Measurements from ENCODE around the gene WFDC13.
"Not testable (repeated sequence)": the region's sequence is repeated elsewhere in the genome, so short reads cannot be mapped to it uniquely, and the experiment has no call there.

WFDC13 gene

GRCh38 chr20:45701873-45702272 is at the start of gene WFDC13:
Gene WFDC13 (plus strand): TSS chr20:45702038. CDS start chr20:45702124, 86 bp downstream.
- DNase-seq (ENCODE audit: low read depth): no peak

DNA sequence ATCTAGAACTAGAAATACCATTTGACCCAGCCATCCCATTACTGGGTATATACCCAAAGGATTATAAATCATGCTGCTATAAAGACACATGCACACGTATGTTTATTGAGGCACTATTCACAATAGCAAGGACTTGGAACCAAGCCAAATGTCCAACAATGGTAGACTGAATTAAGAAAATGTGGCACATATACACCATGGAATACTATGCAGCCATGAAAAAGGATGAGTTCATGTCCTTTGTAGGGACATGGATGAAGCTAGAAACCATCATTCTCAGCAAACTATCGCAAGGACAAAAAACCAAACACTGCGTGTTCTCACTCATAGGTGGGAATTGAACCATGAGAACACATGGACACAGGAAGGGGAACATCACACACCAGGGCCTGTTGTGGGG is 44.8 kb upstream of the WFDC13 start:
- DNase-seq (ENCODE audit: low read depth): not testable (repeated sequence)

- DNase-seq (ENCODE audit: low read depth): no peak
Observed at GRCh38 chr20:45670139-45670538, 31.7 kb upstream of the WFDC13 start, which contains the start of gene WFDC11. Gene WFDC11 (minus strand): TSS chr20:45670239. CDS start chr20:45650600, 19,639 bp downstream.

DNA sequence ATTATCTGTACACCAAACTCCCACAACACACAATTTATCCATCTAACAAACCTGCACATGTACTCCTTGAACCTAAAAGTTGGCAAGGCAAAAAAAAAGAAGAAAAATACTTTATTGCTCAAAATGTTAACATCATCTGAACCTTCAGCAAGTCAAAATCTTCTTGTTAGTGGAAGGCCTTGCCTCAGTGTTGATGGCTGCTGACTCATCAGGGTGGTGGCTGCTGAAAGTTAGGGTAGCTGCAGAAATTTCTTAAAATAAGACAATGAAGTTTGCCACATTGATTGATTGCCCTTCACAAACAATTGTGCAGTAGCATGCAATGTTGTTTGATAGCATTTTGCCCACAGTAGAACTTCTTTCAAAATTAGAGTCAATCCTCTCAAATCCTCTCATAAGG is 29.1 kb upstream of the WFDC13 start:
- no peak for DNase-seq (ENCODE audit: low read depth)

GRCh38 chr20:45679650-45680049 is 22.2 kb upstream of the WFDC13 start:
- no peak for DNase-seq (ENCODE audit: low read depth)

- DNase-seq (ENCODE audit: low read depth): peak; percentile 5
Observed at GRCh38 chr20:45685896-45686295, 15.9 kb upstream of the WFDC13 start.

- DNase-seq (ENCODE audit: low read depth): not testable (repeated sequence)
Observed at GRCh38 chr20:45693346-45693745, 8.5 kb upstream of the WFDC13 start.

GRCh38 chr20:45695496-45695895 is 6.3 kb upstream of the WFDC13 start:
- no peak for DNase-seq (ENCODE audit: low read depth)

- DNase-seq (ENCODE audit: low read depth): no peak
Observed at GRCh38 chr20:45701104-45701503, 734 bp upstream of the WFDC13 start.

- DNase-seq (ENCODE audit: low read depth): no peak
Observed at GRCh38 chr20:45704969-45705637, 3.3 kb downstream of the WFDC13 start, which contains the start of gene WFDC10B. Gene WFDC10B (minus strand): TSS chr20:45705019. CDS start chr20:45685992, 19,027 bp downstream.

DNA sequence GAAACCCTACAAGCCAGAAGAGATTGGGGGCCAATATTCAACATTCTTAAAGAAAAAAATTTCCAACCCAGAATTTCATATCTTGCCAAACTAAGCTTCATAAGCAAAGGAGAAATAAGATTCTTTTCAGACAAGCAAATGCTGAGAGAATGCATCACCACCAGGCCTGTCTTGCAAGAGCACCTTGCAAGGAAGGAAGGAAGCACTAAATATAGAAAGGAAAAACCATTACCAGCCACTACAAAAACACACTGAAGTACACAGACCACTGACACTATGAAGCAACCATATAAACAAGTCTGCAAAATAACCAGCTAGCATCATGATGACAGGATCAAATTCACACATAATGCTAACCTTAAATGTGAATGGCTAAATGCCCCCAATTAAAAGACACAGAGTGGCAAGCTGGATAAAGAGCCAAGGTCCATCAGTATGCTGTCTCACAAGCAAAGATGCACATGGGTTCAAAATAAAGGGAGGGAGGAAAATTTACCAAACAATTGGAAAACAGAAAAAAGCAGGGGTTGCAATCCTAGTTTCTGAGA is 14.4 kb downstream of the WFDC13 start:
- DNase-seq (ENCODE audit: low read depth): not testable (repeated sequence)

DNA sequence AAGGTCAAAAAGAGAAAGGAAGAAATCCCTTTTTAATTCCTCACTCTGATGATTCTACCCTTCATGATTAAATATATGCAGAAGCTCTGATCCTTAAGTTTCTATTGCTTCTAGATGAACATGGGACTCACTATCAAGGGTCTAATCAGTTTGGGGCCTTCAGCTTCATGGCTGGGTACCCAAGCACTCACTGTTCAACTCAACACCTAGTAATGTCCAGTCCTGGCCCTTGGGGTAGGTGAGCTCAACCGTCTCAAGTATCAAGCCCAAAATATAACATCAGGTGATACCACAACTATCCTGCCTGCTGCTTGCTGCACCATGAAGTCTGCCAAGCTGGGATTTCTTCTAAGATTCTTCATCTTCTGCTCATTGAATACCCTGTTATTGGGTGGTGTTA is 20.2 kb downstream of the WFDC13 start, which contains the start of gene SPINT4:
TSS of gene SPINT4 (plus strand) at position 301 of the 400 bp plus-strand sequence. CDS start at position 322, 21 bp downstream.
- DNase-seq (ENCODE audit: low read depth): no peak

DNA sequence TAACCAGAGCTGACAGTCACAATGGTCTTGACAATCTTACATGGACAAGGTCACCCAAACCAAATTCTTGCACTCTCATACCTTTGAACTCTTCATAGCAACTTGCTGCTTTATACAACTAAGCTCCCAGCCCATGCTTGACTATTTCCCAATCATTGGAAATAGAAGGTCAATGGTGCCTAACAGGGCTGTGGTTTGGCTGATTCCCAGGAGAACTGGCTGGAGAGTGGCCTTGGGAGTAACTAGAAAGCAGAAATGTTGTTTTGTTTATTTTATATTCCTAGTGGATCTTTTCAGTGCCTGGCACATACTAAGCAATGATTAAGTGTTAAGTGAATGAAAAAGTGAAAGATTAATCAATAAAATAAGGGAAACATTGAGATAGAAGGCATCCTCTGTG is 23.3 kb downstream of the WFDC13 start:
- DNase-seq (ENCODE audit: low read depth): no peak

DNA sequence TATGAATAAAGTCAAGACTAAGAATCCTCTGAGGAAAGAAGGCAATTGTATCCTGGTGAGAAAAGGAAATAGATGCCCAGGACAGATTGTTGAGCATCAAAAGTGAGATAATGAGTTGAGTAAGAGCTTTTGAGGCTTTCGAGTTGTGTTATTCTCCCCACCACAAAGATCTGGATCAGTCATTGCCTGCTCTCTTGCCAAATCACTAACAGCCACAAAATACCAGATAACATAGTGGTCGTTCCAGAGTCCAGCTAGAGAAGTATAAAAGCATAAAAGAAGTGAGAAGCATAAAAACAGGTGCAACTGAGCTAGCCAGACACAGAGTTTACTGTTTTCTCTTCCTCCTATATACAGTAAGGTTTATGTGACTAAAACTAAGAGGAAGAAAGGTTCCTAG is 25.2 kb downstream of the WFDC13 start:
- DNase-seq (ENCODE audit: low read depth): peak; percentile 4

DNA sequence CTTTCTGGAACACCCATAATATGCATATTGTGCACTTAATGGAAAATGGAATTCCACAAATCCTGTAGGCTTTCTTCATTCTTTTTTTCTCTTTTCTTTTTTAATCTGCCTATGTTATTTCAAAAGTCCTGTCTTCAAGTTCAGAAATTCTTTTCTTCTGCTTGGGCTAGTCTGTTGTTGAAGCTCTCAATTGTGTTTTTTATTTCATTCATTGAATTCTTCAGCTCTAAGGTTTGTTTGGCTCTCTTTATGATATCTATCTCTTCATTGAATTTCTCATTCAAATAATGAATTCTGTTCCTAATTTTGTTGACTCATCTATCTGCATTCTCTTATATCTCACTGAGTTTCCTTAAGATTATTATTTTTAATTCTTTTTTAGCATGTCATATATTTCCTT is 30.4 kb downstream of the WFDC13 start:
- DNase-seq (ENCODE audit: low read depth): no peak

- DNase-seq (ENCODE audit: low read depth): no peak
Observed at GRCh38 chr20:45735552-45735951, 33.7 kb downstream of the WFDC13 start.

GRCh38 chr20:45735988-45736387 is 34.1 kb downstream of the WFDC13 start:
- DNase-seq (ENCODE audit: low read depth): no peak

DNA sequence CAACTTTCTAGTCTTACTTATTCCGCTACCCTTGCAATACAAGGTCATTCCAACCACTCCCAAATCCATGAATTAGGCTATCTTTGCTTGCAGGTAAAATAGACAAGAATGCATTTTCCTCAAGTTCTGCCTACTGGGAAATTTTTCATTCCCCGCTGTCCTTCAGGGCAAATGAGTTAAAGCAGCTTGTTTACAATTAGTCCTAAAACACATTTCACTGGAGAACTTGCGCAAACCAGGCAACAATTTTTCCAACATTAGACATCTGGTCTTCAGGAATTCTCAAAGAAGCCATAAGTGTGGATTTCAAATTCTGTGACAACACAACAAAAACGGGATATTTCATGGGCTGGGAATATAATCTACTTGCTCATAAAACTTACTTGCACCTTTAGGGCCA is 40.8 kb downstream of the WFDC13 start:
- DNase-seq (ENCODE audit: low read depth): no peak

- no peak for DNase-seq (ENCODE audit: low read depth)
Observed at GRCh38 chr20:45745015-45745414, 43.2 kb downstream of the WFDC13 start.

GRCh38 chr20:45751721-45752120 is 49.9 kb downstream of the WFDC13 start:
- no peak for DNase-seq (ENCODE audit: low read depth)

DNA sequence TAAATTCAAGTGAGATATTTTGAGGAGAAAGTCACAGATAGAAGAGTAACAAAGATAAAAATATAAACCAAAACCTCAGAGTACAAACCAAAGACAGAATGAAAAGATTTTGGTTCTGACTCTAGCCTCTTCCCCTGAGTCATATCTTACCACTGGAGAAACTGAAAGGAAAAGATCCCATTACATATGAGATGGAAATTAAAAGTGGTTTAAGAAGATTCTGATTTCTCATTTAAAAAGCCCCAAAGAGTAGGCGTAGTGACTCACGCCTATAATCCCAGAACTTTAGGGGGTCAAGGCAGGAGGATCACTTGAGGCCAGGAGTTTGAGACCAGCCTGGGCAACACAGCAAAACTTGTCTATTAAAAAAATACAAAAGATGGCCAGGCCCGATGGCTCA is 50.9 kb downstream of the WFDC13 start:
- no peak for DNase-seq (ENCODE audit: low read depth)

- no peak for DNase-seq (ENCODE audit: low read depth)
Observed at GRCh38 chr20:45758096-45758495, 56.3 kb downstream of the WFDC13 start.
